B cell (primary cell): ENCODE data around the gene CFAP20DC. TPM values are rescaled to one million over a fixed set of nuclear protein-coding genes. Genes with fewer than 3 reads are reported as not detected.

ENCODE experiments used
- ATAC-seq: fragments of 200-7000 bp; cut with Tn5 transposase; one replicate; pipeline ENCODE4 v1.10.0; 2021; ENCODE audit warnings: low read depth, mild to moderate bottlenecking, moderate number of reproducible peaks, moderate library complexity
- CTCF ChIA-PET: fragments of 350-600 bp; sonication (Branson Sonifier 250); formaldehyde crosslinking; loops from one replicate; lab custom pipeline; 2021; ENCODE audit warnings: antibody characterized with exemption, inconsistent platforms; lab: Charles Lee
- POLR2A ChIA-PET: fragments of 350-600 bp; sonication (Branson Sonifier 250); formaldehyde crosslinking; loops from one replicate; lab custom pipeline; 2021; ENCODE audit warnings: antibody characterized with exemption; lab: Charles Lee
- DNase-seq: peaks from one replicate; pipeline ENCODE4 v3.0.0; 2013
- H2AFZ ChIP-seq: 2 replicates; pipeline ENCODE4 v1.6.1; 2012; ENCODE audit warnings: mild to moderate bottlenecking, low read depth, low read length; ENCODE audit not compliant: insufficient read depth, poor library complexity, severe bottlenecking
- H3K27ac ChIP-seq, 2 donors: 1 replicate in 1 of 2; 2 replicates in 1 of 2; pipeline ENCODE4 v1.5.1; 2012 to 2013; ENCODE audit warnings: low read length in 2 of 2, mild to moderate bottlenecking in 2 of 2, moderate library complexity in 1 of 2
- H3K27me3 ChIP-seq, 4 experiments: fragments of 200-600 bp in 1 of 4; sonication (generic) in 1 of 4; replicated peaks in 1 of 4; 1 replicate in 2 of 4; 2 replicates in 2 of 4; pipeline versions ENCODE4 v1.6.1 to v1.7.0; 2013 to 2016; ENCODE audit warnings: low read length in 3 of 4, mild to moderate bottlenecking in 2 of 4, mixed read lengths in 1 of 4, moderate library complexity in 1 of 4; ENCODE audit not compliant: insufficient read depth in 4 of 4, control insufficient read depth in 3 of 4; ENCODE audit errors: control extremely low read depth in 1 of 4
- H3K36me3 ChIP-seq, 2 experiments: replicated peaks in 1 of 2; 1 replicate in 1 of 2; 2 replicates in 1 of 2; pipeline versions ENCODE4 v1.6.1 to v1.7.1; 2013; ENCODE audit warnings: low read length in 1 of 2; ENCODE audit not compliant: insufficient read depth in 2 of 2, control insufficient read depth in 1 of 2; ENCODE audit errors: control extremely low read depth in 1 of 2, extremely low read depth in 1 of 2
- H3K4me1 ChIP-seq, 2 donors: fragments of 200-600 bp in 1 of 2; sonication (generic) in 1 of 2; 1 replicate in 1 of 2; 2 replicates in 1 of 2; pipeline versions ENCODE4 v1.5.1 to v1.6.1; 2013 to 2017; ENCODE audit warnings: low read length in 2 of 2; ENCODE audit not compliant: control insufficient read depth in 2 of 2, insufficient read depth in 2 of 2
- H3K4me2 ChIP-seq: replicated peaks from 2 replicates; pipeline ENCODE3; 2012; ENCODE audit warnings: mild to moderate bottlenecking, low read depth, low read length; ENCODE audit not compliant: poor library complexity, severe bottlenecking
- H3K4me3 ChIP-seq, 5 experiments: fragments of 200-600 bp in 1 of 5; sonication (generic) in 1 of 5; 1 replicate in 3 of 5; 2 replicates in 2 of 5; pipeline versions ENCODE4 v1.5.1 to v1.7.0; 2011 to 2016; ENCODE audit warnings: low read length in 4 of 5, mild to moderate bottlenecking in 4 of 5, low read depth in 2 of 5, control low read depth in 1 of 5, moderate library complexity in 1 of 5; ENCODE audit not compliant: insufficient read depth in 1 of 5; ENCODE audit errors: control extremely low read depth in 1 of 5, extremely low read depth in 1 of 5
- H3K79me2 ChIP-seq: fragments of 200-600 bp; sonication (generic); one replicate; pipeline ENCODE4 v1.6.0; 2016; ENCODE audit warnings: low read length; ENCODE audit not compliant: control insufficient read depth, insufficient read depth
- H3K9ac ChIP-seq: fragments of 200-600 bp; sonication (generic); 2 replicates; pipeline ENCODE4 v1.6.1; 2017; ENCODE audit warnings: mild to moderate bottlenecking, low read length, moderate library complexity
- H3K9me3 ChIP-seq, 3 donors: one replicate each; pipeline versions ENCODE4 v1.6.1 to v1.7.1; 2013; ENCODE audit warnings: low read length in 2 of 3; ENCODE audit not compliant: control insufficient read depth in 2 of 3, insufficient read depth in 1 of 3; ENCODE audit errors: control extremely low read depth in 1 of 3
- H4K20me1 ChIP-seq: 2 replicates; pipeline ENCODE4 v1.6.0; 2012; ENCODE audit warnings: mild to moderate bottlenecking, low read length; ENCODE audit not compliant: insufficient read depth, control insufficient read depth, poor library complexity, severe bottlenecking
- H3K27ac Mint-ChIP-seq: one replicate; pipeline ENCODE4 v1.8.0; 2021; ENCODE audit warnings: mixed read lengths
- H3K27me3 Mint-ChIP-seq: one replicate; pipeline ENCODE4 v1.8.0; 2021; ENCODE audit warnings: mixed read lengths
- H3K4me1 Mint-ChIP-seq: one replicate; pipeline ENCODE4 v1.8.0; 2021; ENCODE audit warnings: mixed read lengths
- H3K4me3 Mint-ChIP-seq: one replicate; pipeline ENCODE4 v1.8.0; 2021; ENCODE audit warnings: mixed read lengths
- H3K9me3 Mint-ChIP-seq: one replicate; pipeline ENCODE4 v1.8.0; 2022; ENCODE audit warnings: mixed read lengths; ENCODE audit not compliant: insufficient read depth
- EZH2 ChIP-seq: IDR thresholded peaks from 2 replicates; pipeline ENCODE4 v1.6.1; 2012; ENCODE audit warnings: borderline replicate concordance, low read depth, mild to moderate bottlenecking, moderate library complexity, low read length; ENCODE audit not compliant: insufficient read depth, poor library complexity, severe bottlenecking
- WGBS: methylation state at CpG from one replicate; pipeline ENCODE4 v1.1.5; 2013; ENCODE audit warnings: missing lambda C conversion rate; ENCODE audit not compliant: insufficient coverage; 5-methylcytosine and 5-hydroxymethylcytosine counted together
- intact Hi-C: fragments of 100-400 bp; cut with micrococcal nuclease; formaldehyde crosslinking; loops from one replicate; pipeline ENCODE4 v1.10.0; 2022
- polyA plus RNA-seq: library from polyadenylated mRNA; depleted of rRNA; stranded (reverse); fragments of >200 nt; gene quantifications from 2 replicates; pipeline ENCODE4 v1.2.3, GENCODE V29; 2012
- total RNA-seq, 2 donors: library from RNA; stranded (reverse); fragments of 120-200 nt in 1 of 2; gene quantifications; 1 replicate in 1 of 2; 2 replicates in 1 of 2; pipeline versions ENCODE4 v1.2.3 to v1.2.4, GENCODE V29; 2013 to 2022
- TF ChIP-seq, protein P1 (sequence below): fragments of 200-600 bp; IDR thresholded peaks from one replicate; pipeline ENCODE4 v1.8.0; 2022; ENCODE audit warnings: antibody characterized with exemption, mild to moderate bottlenecking

The CFAP20DC gene
- total and polyA plus RNA-seq, 2 donors (not counting 1 experiment from before 2014, with no cell fraction given): 0.27 to 1.2 TPM

DNA sequence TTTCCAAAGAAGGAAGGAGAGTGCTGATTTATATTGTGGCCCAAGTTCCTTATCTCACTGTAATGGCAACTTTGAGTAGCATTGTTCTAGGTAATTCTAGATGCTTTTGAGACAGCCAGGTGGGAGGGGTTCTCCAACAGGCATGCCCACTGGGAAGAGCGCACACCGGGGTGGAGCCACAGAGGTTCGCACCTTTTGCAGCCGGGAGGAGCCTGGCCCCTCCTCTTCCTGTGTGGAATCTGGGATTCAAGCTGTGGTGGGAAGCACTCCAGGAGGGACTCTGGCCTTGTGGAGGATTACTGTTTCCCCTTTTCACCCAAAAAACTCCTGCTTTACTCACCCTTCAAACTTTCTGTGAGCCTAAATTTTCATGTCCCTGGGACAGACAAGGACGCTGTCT is 53.1 kb downstream of the CFAP20DC start:
- Histone ChIP-seq H3K27ac (no peak overlapping the region), H3K79me2 (no peaks in the 10 kb centered on the region), H3K9ac (no peak overlapping the region), H3K9me3 (no peaks in the 10 kb centered on the region), H2AFZ (no peak overlapping the region), H3K4me2 (no peak overlapping the region), H3K4me3 (no peak overlapping the region), H3K27me3 (no peaks in the 10 kb centered on the region), H4K20me1 (no peaks in the 10 kb centered on the region), H3K36me3 (no peaks in the 10 kb centered on the region), H3K4me1 (no peaks in the 10 kb centered on the region)
- Mint-ChIP-seq H3K4me1 (peaks cover 9% of the 10 kb centered on the region), H3K27ac (no peak overlapping the region), H3K27me3 (no peaks in the 10 kb centered on the region), H3K9me3 (no peaks in the 10 kb centered on the region), H3K4me3 (no peak overlapping the region)
- ChIA-PET CTCF (interaction anchor here (2.9 kb wide), 1 partner anchor 56 kb away, joined by 16 read pairs; no protein-coding TSS in a partner anchor), POLR2A (no interaction called here)
- intact Hi-C loops: no loop called here
- DNase-seq (no peak), ATAC-seq (no peak)
- TF ChIP-seq, protein P1, sequence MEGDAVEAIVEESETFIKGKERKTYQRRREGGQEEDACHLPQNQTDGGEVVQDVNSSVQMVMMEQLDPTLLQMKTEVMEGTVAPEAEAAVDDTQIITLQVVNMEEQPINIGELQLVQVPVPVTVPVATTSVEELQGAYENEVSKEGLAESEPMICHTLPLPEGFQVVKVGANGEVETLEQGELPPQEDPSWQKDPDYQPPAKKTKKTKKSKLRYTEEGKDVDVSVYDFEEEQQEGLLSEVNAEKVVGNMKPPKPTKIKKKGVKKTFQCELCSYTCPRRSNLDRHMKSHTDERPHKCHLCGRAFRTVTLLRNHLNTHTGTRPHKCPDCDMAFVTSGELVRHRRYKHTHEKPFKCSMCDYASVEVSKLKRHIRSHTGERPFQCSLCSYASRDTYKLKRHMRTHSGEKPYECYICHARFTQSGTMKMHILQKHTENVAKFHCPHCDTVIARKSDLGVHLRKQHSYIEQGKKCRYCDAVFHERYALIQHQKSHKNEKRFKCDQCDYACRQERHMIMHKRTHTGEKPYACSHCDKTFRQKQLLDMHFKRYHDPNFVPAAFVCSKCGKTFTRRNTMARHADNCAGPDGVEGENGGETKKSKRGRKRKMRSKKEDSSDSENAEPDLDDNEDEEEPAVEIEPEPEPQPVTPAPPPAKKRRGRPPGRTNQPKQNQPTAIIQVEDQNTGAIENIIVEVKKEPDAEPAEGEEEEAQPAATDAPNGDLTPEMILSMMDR: no peak
- no peak for TF ChIP-seq EZH2
- WGBS: no CpG with 5 or more reads among the region's 5 CpGs

GRCh38 chr3:58994746-58995330 is 55.0 kb downstream of the CFAP20DC start:
- H3K9ac ChIP-seq: no peak overlapping the region
- peak; percentile 49 for DNase-seq

More at GRCh38 chr3:58994746-58995330, 55.0 kb downstream of the CFAP20DC start:
- Mint-ChIP-seq H3K4me1 (peaks cover 6% of the 10 kb centered on the region), H3K9me3 (no peaks in the 10 kb centered on the region), H3K27me3 (no peaks in the 10 kb centered on the region), H3K4me3 (no peak overlapping the region), H3K27ac (no peak overlapping the region)
- Histone ChIP-seq H3K27ac (no peak overlapping the region), H4K20me1 (no peaks in the 10 kb centered on the region), H2AFZ (peak overlapping the region; percentile 41), H3K4me3 (no peak overlapping the region), H3K36me3 (no peaks in the 10 kb centered on the region), H3K79me2 (no peaks in the 10 kb centered on the region), H3K4me1 (no peaks in the 10 kb centered on the region), H3K4me2 (peak overlapping the region; percentile 12), H3K27me3 (no peaks in the 10 kb centered on the region), H3K9me3 (no peaks in the 10 kb centered on the region)
- TF ChIP-seq EZH2: no peak
- TF ChIP-seq, protein P1: peak; percentile 60
- intact Hi-C loops: loop anchor here (2.0 to 5.0 kb wide), 2 partner anchors 58 to 582 kb away; no protein-coding TSS in a partner anchor
- no peak for ATAC-seq
- POLR2A ChIA-PET: interaction anchor here (0.6 kb wide), 1 partner anchor 863 kb away, joined by 3 read pairs; no protein-coding TSS in a partner anchor
- CTCF ChIA-PET: interaction anchor here (0.7 to 1.2 kb wide), 10 partner anchors 9 to 174 kb away, joined by 3 to 8 read pairs (median 4); no protein-coding TSS in a partner anchor
- WGBS: 0% methylated on average over 2 of the region's 6 CpGs
